HUES64 (cell line): Measurements from ENCODE around the gene NAA80.
"Not testable (repeated sequence)": the region's sequence is repeated elsewhere in the genome, so short reads cannot be mapped to it uniquely, and the experiment has no call there.

Experiments
- H3K27ac ChIP-seq: 2 replicates; pipeline ENCODE4 v1.7.0; 2013; ENCODE audit warnings: low read depth, low read length, inconsistent platforms
- H3K27me3 ChIP-seq: 2 replicates; pipeline ENCODE4 v1.6.1; 2013; ENCODE audit warnings: mild to moderate bottlenecking, low read length; ENCODE audit not compliant: insufficient read depth
- H3K36me3 ChIP-seq: 2 replicates; pipeline ENCODE4 v1.6.1; 2013; ENCODE audit warnings: mild to moderate bottlenecking, low read length; ENCODE audit not compliant: insufficient read depth
- H3K4me1 ChIP-seq: 2 replicates; pipeline ENCODE4 v1.6.1; 2013; ENCODE audit warnings: mild to moderate bottlenecking, low read length, moderate library complexity; ENCODE audit not compliant: insufficient read depth
- H3K4me3 ChIP-seq: 2 replicates; pipeline ENCODE4 v1.5.1; 2013; ENCODE audit warnings: mild to moderate bottlenecking, low read length, moderate library complexity
- H3K9ac ChIP-seq: 2 replicates; pipeline ENCODE4 v1.6.1; 2013; ENCODE audit warnings: mild to moderate bottlenecking, low read depth, low read length
- H3K9me3 ChIP-seq: 2 replicates; pipeline ENCODE4 v1.6.1; 2013; ENCODE audit warnings: low read depth, low read length; ENCODE audit not compliant: insufficient read depth
- WGBS: fragments of 150-250, 120-280 bp; methylation state at CpG from one replicate; pipeline ENCODE4 v1.1.7; 2013; ENCODE audit warnings: missing lambda C conversion rate; 5-methylcytosine and 5-hydroxymethylcytosine counted together

Gene NAA80

GRCh38 chr3:50284121-50284520 lies 15.1 kb downstream of the NAA80 start:
- H3K9ac ChIP-seq, H3K4me3 ChIP-seq, H3K9me3 ChIP-seq, H3K27me3 ChIP-seq, H3K4me1 ChIP-seq, H3K27ac ChIP-seq: not testable (repeated sequence)
- peaks cover 29% of the 10 kb centered on the region for H3K36me3 ChIP-seq
- 96% methylated on average over 4 of the region's 6 CpGs for WGBS

DNA sequence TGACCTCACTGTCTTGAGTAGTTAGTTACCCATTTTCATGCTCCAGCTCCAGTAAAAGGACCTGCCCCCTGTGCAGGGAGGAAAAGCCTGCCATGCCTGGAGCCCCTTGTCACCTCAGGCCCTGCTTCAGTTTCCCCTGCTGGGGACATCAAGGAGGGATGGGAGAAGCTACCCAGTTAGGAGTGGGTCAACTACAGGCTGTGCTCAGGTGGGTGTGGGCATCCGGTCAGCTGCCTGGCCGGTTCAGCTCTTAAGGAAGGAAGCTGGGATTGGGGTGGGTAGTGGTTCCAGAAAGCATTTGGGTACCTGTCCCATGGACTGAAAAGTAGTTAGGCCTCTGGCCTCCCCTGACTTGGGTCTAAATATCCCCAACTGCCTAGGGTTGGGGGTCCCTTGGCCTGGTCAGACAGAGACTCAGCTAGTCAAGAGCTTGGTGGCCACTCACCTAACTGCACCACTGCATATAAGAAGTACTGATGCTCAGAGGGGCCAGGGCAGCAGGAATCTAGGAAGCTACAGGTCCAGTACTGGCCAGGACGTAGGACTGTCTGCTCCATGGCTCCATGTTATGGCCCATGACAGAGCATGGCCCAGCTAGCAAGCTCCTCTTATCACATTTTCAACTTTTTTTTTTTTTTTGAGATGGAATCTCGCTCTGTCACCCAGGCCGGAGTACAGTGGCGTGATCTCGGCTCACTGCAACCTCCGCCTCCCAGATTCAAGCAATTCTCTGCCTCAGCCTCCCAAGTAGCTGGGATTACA lies 19.8 kb downstream of the NAA80 start:
- peaks cover 29% of the 10 kb centered on the region for H3K27me3 ChIP-seq
- no peak overlapping the region for H3K4me3 ChIP-seq
- H3K27ac ChIP-seq, result no peak overlapping the region
- H3K9me3 ChIP-seq, result no peaks in the 10 kb centered on the region
- no peak overlapping the region for H3K9ac ChIP-seq
- 95% methylated on average over 8 of the region's 8 CpGs for WGBS
- no peaks in the 10 kb centered on the region for H3K4me1 ChIP-seq
- H3K36me3 ChIP-seq, result no peaks in the 10 kb centered on the region

- Histone ChIP-seq H3K36me3 (no peaks in the 10 kb centered on the region), H3K4me3 (no peak within 1 kb of the TSS), H3K4me1 (no peaks in the 10 kb centered on the region), H3K9ac (no peak within 1 kb of the TSS), H3K9me3 (no peaks in the 10 kb centered on the region), H3K27ac (no peak within 1 kb of the TSS), H3K27me3 (peaks cover 35% of the 10 kb centered on the region)
- 84% methylated on average over 2 of the region's 2 CpGs for whole genome bisulfite sequencing
These were observed 20.4 kb downstream of the NAA80 start, which contains the start of gene LSMEM2 for GRCh38 chr3:50278880-50279224. Gene LSMEM2, plus strand, starts transcription at chr3:50279087. Its CDS starts 27 bp downstream, at chr3:50279114.

- Histone ChIP-seq H3K9ac (no peak overlapping the region), H3K36me3 (no peaks in the 10 kb centered on the region), H3K4me3 (no peak overlapping the region), H3K27ac (no peak overlapping the region), H3K4me1 (no peaks in the 10 kb centered on the region), H3K27me3 (peaks cover 40% of the 10 kb centered on the region), H3K9me3 (no peaks in the 10 kb centered on the region)
- 92% methylated on average over 4 of the region's 4 CpGs for WGBS
These were observed 20.9 kb downstream of the NAA80 start for GRCh38 chr3:50278123-50278879.

GRCh38 chr3:50276762-50277101 lies 22.5 kb downstream of the NAA80 start:
- Histone ChIP-seq H3K36me3 (no peaks in the 10 kb centered on the region), H3K27ac (no peak overlapping the region), H3K9me3 (no peaks in the 10 kb centered on the region), H3K4me1 (peaks cover 2% of the 10 kb centered on the region; the same call in 1 of the 2 replicates), H3K9ac (no peak overlapping the region), H3K27me3 (peaks cover 44% of the 10 kb centered on the region), H3K4me3 (no peak overlapping the region)
- 94% methylated on average over 17 of the region's 17 CpGs for WGBS

- peak overlapping the region; percentile 54 for H3K4me3 ChIP-seq
- WGBS, result 82% methylated on average over 79 of the region's 79 CpGs
- H3K9me3 ChIP-seq, result no peaks in the 10 kb centered on the region
- H3K27me3 ChIP-seq, result peaks cover 44% of the 10 kb centered on the region
- H3K27ac ChIP-seq, result no peak overlapping the region
- no peak overlapping the region for H3K9ac ChIP-seq
- no peaks in the 10 kb centered on the region for H3K36me3 ChIP-seq
- peaks cover 2% of the 10 kb centered on the region; the same call in 1 of the 2 replicates for H3K4me1 ChIP-seq
These were observed 23.0 kb downstream of the NAA80 start for GRCh38 chr3:50275996-50276761.

GRCh38 chr3:50275141-50275995 lies 23.8 kb downstream of the NAA80 start:
- peaks cover 44% of the 10 kb centered on the region for H3K27me3 ChIP-seq
- peaks cover 2% of the 10 kb centered on the region; the same call in 1 of the 2 replicates for H3K4me1 ChIP-seq
- no peak overlapping the region for H3K27ac ChIP-seq
- no peaks in the 10 kb centered on the region for H3K36me3 ChIP-seq
- peak overlapping the region; percentile 24; the same call in 1 of the 2 replicates for H3K9ac ChIP-seq
- peak overlapping the region; percentile 54 for H3K4me3 ChIP-seq
- no peaks in the 10 kb centered on the region for H3K9me3 ChIP-seq
- 7% methylated on average over 65 of the region's 65 CpGs for WGBS

GRCh38 chr3:50274371-50275104 lies 24.7 kb downstream of the NAA80 start:
- Histone ChIP-seq H3K9ac (no peak overlapping the region), H3K9me3 (no peaks in the 10 kb centered on the region), H3K27me3 (peaks cover 44% of the 10 kb centered on the region), H3K4me1 (peaks cover 8% of the 10 kb centered on the region), H3K4me3 (peak overlapping the region; percentile 54), H3K36me3 (no peaks in the 10 kb centered on the region), H3K27ac (no peak overlapping the region)
- 12% methylated on average over 22 of the region's 26 CpGs for WGBS

DNA sequence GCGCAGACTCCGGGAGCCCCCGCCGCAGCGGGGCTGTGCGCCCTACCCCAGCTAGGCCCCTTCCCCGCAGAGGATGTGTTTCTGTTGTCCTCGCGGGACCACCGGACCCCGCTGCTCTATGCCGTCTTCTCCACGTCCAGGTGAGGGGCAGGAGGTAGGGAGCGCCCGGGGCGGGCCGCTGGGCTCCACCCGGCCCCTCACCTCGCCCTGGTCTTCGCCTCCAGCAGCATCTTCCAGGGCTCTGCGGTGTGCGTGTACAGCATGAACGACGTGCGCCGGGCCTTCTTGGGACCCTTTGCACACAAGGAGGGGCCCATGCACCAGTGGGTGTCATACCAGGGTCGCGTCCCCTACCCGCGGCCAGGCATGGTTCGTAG lies 25.5 kb downstream of the NAA80 start:
- H3K9ac ChIP-seq, result no peak overlapping the region
- no peaks in the 10 kb centered on the region for H3K9me3 ChIP-seq
- no peaks in the 10 kb centered on the region for H3K36me3 ChIP-seq
- peaks cover 44% of the 10 kb centered on the region for H3K27me3 ChIP-seq
- no peak overlapping the region for H3K27ac ChIP-seq
- WGBS, result 69% methylated on average over 31 of the region's 31 CpGs
- peaks cover 13% of the 10 kb centered on the region for H3K4me1 ChIP-seq
- no peak overlapping the region for H3K4me3 ChIP-seq
